Activated CD4-positive, CD25-positive, alpha-beta regulatory T cell treated with anti-CD3 and anti-CD28 coated beads, Interleukin-2, amount 50 U/mL, for 24 hours (primary cell): ENCODE results near the gene MYF6.
"Not testable (repeated sequence)": the region's sequence is repeated elsewhere in the genome, so short reads cannot be mapped to it uniquely, and the experiment has no call there.

Source experiments
- ATAC-seq, 2 donors: fragments of 150-1000 bp; cut with Tn5 transposase; one replicate each; pipeline ENCODE4 v1.10.0; 2021; ENCODE audit warnings: mild to moderate bottlenecking in 1 of 2, moderate library complexity in 1 of 2

MYF6 gene

GRCh38 chr12:80707126-80707829 lies at the start of gene MYF6:
MYF6 (plus strand) TSS chr12:80707634; CDS start chr12:80707720, 86 bp downstream.
- ATAC-seq, result no peak

- ATAC-seq, result no peak
Measured at GRCh38 chr12:80659512-80660063, 47.8 kb upstream of the MYF6 start.

DNA sequence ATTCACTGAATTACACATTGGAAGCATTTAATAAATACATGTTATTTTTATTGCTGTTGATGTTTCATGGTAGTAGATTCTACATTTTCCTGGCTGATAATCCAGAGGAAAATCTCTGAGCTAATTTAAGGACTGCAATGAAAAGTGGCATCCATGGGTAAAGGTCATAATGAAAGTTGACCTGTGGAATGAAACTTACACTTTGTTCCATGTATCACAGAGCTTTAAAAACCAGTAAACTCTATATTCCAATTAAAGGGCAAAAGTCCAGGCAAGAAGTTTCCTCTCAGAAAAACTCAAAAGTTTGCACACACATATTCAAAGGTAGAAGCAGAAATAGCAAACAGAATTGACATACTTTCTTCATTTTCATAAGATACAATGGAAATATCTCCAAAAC lies 44.8 kb upstream of the MYF6 start:
- ATAC-seq, result no peak

DNA sequence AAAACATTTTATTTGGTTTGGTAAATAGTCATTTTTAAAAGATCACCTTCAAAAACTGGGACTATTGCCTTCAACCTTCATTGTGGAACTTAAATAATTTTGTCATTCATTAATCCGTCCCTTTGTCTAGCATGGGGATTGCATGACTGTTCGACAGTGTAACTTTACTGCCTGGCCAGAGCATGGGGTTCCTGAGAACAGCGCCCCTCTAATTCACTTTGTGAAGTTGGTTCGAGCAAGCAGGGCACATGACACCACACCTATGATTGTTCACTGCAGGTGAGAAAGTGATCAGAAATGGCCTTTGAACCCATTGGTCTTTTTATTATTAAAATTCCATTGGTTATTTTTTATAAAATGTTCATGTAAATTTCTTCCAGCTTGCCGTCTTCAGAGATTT lies 37.2 kb upstream of the MYF6 start:
- no peak for ATAC-seq

DNA sequence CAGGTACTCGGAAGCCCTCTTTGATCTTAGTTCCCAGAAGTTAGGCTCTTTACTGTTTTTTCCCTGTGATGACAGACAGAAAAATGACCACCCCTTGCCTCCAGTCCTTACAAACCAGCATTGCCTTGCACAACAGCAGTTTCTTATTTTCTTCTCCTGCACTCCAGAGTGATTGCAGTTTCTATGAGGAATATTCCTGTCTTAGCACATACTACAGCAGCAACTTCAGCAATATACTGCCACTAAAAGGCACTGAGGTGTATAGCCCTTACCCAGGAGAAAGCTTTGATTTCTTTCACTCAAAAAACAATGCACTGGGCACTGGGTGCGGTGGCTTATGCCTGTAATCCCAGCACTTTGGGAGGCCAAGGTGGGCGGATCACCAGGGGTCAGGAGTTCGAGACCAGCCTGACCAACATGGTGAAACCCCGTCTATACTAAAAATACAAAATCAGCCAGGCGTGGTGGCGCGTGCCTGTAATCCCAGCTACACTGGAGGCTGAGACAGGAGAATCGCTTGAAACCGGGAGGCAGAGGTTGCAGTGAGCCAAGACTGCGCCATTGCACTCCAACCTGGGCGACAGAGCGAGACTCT lies 31.3 kb upstream of the MYF6 start:
- not testable (repeated sequence) for ATAC-seq

DNA sequence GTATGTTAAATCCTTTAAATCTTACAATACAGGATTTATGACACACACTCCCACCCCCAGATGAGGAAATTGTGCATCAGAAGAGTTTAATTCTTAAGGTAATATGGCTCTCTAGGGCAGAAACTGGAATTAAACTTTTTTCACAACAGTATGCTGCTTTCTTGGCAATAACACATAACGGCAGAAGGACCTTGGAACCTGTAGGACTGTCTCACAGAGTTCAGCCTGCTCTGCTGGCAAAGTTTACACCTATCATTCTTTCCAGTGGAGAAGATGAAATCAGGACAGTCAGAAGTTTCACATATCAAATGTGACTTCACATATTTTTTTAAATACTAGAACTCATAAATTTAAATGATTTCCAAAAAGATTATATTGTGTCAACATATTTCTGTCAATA lies 30.6 kb upstream of the MYF6 start:
- ATAC-seq, result no peak

GRCh38 chr12:80677994-80678393 lies 29.4 kb upstream of the MYF6 start:
- no peak for ATAC-seq

GRCh38 chr12:80679346-80680131 lies 27.9 kb upstream of the MYF6 start:
- ATAC-seq, result no peak

DNA sequence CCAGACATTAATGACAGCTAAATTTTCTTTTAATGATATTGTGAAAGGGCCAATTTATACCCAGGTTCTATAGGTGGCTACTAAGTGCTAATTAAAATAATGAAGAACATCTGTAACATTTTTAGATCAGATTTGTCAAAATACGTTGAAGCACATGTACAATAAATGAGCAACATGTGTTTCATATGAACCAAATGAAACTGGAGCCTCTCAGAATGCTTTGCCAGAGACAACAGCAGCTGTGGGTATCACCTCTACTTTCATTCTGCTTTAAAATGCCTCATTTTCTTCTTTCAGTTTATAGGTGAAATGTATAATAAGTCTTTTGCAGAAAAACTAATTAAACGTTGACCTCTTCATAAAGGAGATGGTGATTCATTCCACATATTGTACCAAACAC lies 26.1 kb upstream of the MYF6 start:
- ATAC-seq, result no peak

DNA sequence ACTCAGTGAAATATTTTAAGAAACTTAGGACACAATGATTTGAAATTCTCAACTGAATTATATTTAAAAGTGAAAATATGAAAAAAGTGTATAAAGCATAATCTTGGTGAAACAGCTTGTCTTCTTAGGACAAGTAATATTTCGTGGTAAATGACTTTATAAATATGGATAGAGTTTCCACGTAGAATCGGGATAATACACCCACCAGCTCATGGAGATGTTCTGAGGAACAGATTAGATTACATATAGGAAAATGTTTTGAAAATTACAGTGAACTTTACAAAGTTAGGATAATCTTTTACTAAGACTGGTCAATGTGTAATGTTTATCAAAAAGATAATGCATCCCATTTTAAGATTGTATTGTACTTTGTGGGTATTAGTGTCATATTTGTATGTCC lies 25.6 kb upstream of the MYF6 start:
- no peak for ATAC-seq

- no peak for ATAC-seq
Measured at GRCh38 chr12:80684077-80684495, 23.3 kb upstream of the MYF6 start.

DNA sequence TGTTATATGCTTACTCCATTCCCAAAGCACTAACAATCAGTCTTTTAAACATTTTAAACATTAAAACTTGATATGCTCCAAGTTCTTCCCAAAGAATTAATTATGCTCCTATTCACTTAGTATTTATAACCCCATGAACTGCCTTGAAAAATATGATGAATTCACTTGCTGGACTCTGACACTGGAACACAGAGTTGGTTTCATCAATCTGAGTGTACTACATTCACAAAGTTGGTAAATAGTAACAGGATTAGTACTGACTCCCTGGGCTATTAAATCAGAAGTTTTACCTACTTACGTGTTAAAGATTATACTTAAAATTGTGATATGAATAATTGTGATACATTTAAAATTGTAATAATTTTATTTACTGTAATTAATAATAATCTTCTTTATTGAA lies 17.3 kb upstream of the MYF6 start:
- ATAC-seq, result no peak

DNA sequence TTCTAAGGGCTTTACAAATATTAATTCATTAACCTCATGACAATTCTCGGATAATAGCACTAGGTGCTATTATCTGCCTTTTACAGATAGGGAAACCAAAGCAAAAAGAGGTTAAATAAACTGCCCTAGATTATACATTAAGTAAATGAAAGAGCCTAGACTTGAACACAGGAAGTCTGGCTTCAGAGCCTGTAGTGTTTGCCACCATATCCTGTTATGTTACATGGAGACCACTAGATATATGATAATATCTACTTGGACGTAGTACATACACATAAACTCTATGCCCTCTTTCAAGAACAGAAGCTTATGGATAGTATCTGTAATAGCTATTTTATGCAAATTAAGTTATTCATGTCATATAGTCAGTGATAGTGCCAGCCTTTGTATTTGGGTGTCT lies 16.9 kb upstream of the MYF6 start:
- no peak for ATAC-seq

DNA sequence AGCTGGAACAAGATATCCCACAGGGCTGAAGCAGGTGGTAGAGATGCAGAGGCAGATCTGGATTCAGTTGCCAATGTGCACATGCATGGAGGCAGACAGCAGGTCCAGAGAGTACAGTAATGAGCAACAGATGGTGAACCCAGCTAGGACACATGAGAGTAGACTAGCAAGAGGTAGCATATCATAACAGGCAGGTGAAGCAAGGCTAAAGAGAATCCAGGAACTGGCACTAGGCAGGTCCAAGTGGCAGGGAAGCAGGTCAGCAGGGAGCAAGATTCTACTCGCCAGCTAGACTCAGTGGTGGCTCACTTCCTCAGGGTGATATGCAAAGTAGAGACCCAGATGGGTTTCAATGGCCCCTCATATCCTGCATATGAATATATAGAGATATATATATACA lies 15.3 kb upstream of the MYF6 start:
- no peak for ATAC-seq

DNA sequence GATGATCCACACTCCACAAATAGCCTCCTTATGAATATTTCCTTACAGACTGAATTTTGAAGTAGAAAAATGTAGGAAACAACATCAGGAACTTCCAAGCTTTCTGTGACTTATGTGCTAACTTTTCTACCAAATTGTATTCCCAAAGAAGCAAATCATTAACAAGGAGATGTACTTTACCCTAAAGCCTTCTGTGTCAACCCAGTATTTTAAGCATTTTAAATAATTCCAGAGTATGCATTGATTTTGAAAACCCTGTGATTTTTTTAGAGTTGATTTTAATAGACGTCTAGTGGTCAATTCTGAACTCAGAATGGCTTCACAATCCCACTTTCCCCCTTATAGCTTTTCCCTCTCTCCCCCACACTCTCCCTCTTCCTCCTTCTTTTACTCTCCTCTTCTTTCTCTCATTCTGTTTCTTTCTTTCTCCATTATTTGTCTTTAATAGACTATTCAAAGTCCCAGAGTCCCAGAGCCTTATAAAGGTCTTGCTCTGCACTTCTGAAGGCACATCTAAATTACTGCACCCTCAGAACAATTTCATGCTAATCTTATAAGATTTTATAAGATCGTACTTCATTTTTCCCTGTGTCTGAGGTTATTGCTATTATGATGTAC lies 10.1 kb upstream of the MYF6 start:
- ATAC-seq, result no peak

GRCh38 chr12:80698256-80698655 lies 9.2 kb upstream of the MYF6 start:
- no peak for ATAC-seq

DNA sequence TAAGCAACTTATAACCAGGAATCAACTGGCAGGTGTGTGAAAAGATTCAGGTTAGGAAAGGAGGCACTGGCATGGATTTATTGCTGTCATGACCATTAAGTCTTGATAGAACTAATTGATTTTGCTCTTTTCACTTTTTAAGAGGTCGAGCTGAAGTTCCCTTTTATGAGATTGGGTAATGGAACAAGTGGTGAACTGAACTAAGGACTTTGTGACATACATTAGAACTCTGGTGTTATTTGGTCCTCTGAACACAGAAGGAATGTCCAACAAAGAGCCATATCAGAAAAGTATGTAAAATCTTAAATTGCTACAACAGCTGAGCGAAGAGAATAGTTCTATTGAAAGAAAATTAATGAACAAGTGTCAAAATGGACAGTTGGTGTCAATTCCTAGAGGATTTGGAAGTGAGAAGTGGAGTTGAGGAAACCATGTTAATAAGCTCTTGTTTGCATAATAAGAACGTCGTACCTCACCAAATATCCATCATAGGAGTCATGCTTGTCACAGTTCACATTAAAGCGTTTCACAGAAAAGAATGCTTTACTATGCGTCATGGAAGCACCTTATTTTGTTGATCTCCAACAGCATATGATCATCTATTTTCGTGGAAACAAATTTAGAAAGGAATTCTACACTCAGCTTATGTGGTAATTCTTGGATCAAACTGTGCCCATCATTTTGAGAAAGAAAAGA lies 8.4 kb upstream of the MYF6 start:
- ATAC-seq, result no peak

DNA sequence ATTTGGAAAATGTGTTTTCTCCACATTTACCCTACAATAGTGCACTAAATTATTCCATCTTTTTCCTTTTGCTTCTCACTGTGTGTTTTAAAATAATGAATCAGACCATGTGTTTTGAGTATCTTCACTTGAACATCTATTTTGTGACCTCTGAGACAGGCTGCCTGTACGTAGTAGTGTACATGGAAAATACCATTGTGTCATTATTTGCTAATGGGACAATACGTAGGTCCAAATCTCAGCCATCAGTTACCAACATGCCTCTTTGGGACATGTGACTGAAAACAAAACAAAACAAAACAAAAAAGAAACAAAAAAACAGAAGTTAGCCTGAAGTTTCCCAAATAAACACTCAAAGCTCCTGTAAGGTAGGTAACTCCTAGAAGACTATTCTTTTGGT lies 7.1 kb upstream of the MYF6 start:
- no peak for ATAC-seq

DNA sequence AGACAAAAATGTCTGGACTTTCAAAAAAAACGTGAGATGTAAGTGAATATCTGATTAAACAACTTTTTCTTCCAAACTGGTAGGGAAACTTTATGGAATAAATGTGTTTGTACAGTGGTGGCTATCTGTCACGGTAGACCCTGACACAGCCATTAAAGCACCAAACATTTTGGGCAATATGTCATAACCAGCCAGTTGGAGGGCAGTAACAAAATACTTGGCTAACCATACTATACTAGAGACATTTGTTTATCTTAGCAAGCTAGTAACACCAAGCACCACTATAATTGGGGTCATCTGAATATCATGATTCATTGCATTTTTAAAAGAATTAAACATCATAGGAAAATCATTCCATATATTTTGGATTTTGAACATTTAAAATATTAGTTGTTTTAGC lies 6.0 kb upstream of the MYF6 start:
- ATAC-seq, result no peak

DNA sequence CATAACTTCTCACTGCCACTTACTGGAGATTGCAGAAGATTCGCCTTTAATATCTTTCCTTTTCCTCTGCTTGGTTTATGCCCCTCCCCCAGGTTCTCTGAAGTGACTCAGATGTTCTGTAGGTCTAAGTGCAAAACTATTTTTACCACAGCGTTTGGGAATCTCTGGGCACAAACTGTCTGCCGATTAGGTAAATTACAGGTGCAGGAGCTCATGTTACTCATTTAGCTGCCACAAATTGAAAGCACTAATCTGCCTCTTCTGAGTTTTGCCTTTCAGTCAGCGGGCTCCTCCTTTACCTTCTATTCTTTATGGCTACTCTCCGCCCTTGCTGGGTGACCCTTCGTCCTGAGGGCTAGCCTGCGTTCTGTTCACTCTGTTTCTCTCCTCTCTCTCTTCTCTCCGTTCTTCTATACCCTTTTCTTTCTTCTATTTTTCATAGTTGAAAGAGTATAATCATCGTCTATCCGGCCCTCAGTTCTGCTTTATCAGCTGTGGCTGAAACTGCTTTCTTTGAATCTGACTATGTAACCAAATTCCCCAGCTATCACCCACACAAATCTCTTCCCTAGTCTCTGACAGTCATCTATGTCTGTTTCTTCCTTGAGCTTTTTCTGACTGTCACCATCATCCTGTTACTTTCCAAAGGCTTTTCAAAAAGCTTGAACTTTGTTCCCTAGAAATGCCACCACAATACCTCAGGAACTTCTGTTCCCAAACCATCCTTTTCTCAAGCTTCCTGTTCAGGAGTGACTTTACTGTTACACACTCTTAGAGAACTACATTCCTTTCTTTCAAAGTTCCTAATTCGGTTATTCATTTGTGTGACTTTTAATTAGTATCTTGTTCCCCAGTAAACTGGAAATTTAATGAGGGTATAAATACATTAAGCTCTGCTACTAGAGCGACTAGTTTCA lies 4.3 kb upstream of the MYF6 start:
- no peak for ATAC-seq

DNA sequence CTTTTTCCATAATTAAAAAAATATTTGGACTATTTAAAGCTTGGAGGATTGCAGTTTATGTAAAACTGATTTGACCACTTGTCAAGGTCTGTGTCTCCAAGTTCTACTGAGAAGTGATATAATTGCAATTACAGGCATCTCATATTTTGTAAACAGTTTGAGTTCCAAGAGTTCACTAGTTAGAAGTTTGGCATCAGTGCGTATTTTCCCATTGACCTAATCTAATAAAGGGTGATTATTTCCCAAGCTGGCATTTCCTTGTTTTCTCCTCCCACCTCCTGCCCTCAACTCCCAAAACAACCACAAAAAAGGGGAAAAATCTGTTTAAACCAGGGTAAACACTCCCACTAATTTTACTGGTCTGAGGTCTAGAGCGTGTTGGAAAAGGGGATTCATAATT lies 3.0 kb upstream of the MYF6 start:
- ATAC-seq, result no peak
